Astrocyte (in vitro differentiated cells and primary cell): Measurements from ENCODE around the gene H3-3A. TPM values are rescaled to one million over a fixed set of nuclear protein-coding genes. Genes with fewer than 3 reads are reported as not detected.

Experiments used
- DNase-seq: peaks from one replicate; pipeline ENCODE4 v3.0.0-alpha.2; 2010; ENCODE audit warnings: low read depth
- FAIRE-seq: peaks from 2 replicates; lab custom pipeline; 2011; peaks lifted over from hg19 to GRCh38; lab: Jason Lieb, UNC
- H2AFZ ChIP-seq: 2 replicates; pipeline ENCODE4 v1.6.0; 2012; ENCODE audit warnings: low read depth, low read length, inconsistent platforms
- H3K27ac ChIP-seq: 2 replicates; pipeline ENCODE4 v1.5.1; 2011; ENCODE audit warnings: low read depth, low read length, inconsistent platforms
- H3K27me3 ChIP-seq: 2 replicates; pipeline ENCODE4 v1.6.0; 2011; ENCODE audit warnings: low read length, inconsistent platforms; ENCODE audit not compliant: insufficient read depth
- H3K36me3 ChIP-seq: 2 replicates; pipeline ENCODE4 v1.5.1; 2011; ENCODE audit warnings: low read length, inconsistent platforms; ENCODE audit not compliant: insufficient read depth
- H3K4me1 ChIP-seq: 2 replicates; pipeline ENCODE4 v1.5.1; 2011; ENCODE audit warnings: low read length, inconsistent platforms; ENCODE audit not compliant: insufficient read depth
- H3K4me2 ChIP-seq: 2 replicates; pipeline ENCODE4 v1.6.0; 2012; ENCODE audit warnings: low read length, inconsistent platforms
- H3K4me3 ChIP-seq: 2 replicates; pipeline ENCODE4 v1.5.1; 2011; ENCODE audit warnings: low read depth, mild to moderate bottlenecking, low read length, inconsistent platforms; ENCODE audit not compliant: insufficient read depth
- H3K79me2 ChIP-seq: 2 replicates; pipeline ENCODE4 v1.6.0; 2012; ENCODE audit warnings: mild to moderate bottlenecking, low read length, inconsistent platforms; ENCODE audit not compliant: insufficient read depth
- H3K9ac ChIP-seq: 2 replicates; pipeline ENCODE4 v1.6.0; 2012; ENCODE audit warnings: mild to moderate bottlenecking, low read length, inconsistent platforms
- H3K9me3 ChIP-seq: 2 replicates; pipeline ENCODE4 v1.5.1; 2012; ENCODE audit warnings: low read depth, mild to moderate bottlenecking, low read length, inconsistent platforms; ENCODE audit not compliant: insufficient read depth
- H4K20me1 ChIP-seq: 2 replicates; pipeline ENCODE4 v1.6.0; 2012; ENCODE audit warnings: low read length, inconsistent platforms; ENCODE audit not compliant: insufficient read depth
- H3K27ac Mint-ChIP-seq: one replicate; pipeline ENCODE4 v1.8.0; 2021; ENCODE audit warnings: mild to moderate bottlenecking, mixed read lengths; ENCODE audit not compliant: unreplicated experiment
- H3K27me3 Mint-ChIP-seq: one replicate; pipeline ENCODE4 v1.8.0; 2021; ENCODE audit warnings: low read depth, mixed read lengths; ENCODE audit not compliant: unreplicated experiment
- H3K36me3 Mint-ChIP-seq: one replicate; pipeline ENCODE4 v1.8.0; 2021; ENCODE audit warnings: low read depth, mixed read lengths; ENCODE audit not compliant: unreplicated experiment
- H3K4me1 Mint-ChIP-seq: one replicate; pipeline ENCODE4 v1.8.0; 2021; ENCODE audit warnings: low read depth, mixed read lengths; ENCODE audit not compliant: unreplicated experiment
- H3K4me3 Mint-ChIP-seq: one replicate; pipeline ENCODE4 v1.8.0; 2021; ENCODE audit warnings: mild to moderate bottlenecking, moderate library complexity, mixed read lengths; ENCODE audit not compliant: unreplicated experiment
- H3K9me3 Mint-ChIP-seq: one replicate; pipeline ENCODE4 v1.8.0; 2021; ENCODE audit warnings: mild to moderate bottlenecking, mixed read lengths; ENCODE audit not compliant: unreplicated experiment
- EZH2 ChIP-seq: IDR thresholded peaks from 2 replicates; pipeline ENCODE4 v1.6.1; 2012; ENCODE audit warnings: mild to moderate bottlenecking, low read length, inconsistent platforms; ENCODE audit not compliant: insufficient read depth
- total RNA-seq: library from RNA; stranded (reverse); gene quantifications from 2 replicates; pipeline ENCODE4 v1.2.1, GENCODE V29; 2021
- TF ChIP-seq, protein P1 (sequence below): IDR thresholded peaks from 2 replicates; pipeline ENCODE4 v1.5.1; 2011; ENCODE audit warnings: low read depth, mild to moderate bottlenecking, inconsistent platforms, low read length, moderate library complexity; ENCODE audit not compliant: insufficient read depth

The H3-3A gene
- total RNA-seq, 1 donor from 2014 or later, result 375 TPM

DNA sequence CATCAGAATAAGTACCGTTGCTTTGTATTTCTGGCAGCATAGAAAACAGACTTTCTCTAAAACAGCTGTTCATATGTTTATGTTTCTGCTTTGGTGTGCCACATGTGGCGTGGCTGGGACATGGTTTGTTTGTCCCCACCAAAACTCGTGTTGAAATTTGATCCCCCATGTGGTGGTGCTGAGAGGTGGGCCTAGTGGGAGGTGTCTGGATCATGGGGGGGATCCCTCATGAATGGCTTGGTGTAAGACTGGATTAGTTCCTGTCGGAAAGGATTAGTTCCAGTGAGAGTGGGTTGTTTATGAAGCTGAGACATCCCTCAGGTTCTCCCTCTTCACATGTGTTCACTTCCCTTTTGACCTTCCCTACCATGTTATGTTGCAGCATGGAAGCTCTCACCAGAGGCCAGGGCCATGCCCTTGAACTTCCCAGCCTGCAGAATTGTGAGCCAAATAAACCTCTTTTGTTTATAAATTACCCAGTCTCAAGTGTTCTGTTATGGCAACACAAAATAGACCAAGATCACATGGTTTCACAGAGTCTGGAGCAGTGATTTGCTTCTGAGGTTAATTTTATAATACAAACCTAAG is 17.9 kb upstream of the H3-3A start:
- H3K4me1 Mint-ChIP-seq, result peaks cover 12% of the 10 kb centered on the region

DNA sequence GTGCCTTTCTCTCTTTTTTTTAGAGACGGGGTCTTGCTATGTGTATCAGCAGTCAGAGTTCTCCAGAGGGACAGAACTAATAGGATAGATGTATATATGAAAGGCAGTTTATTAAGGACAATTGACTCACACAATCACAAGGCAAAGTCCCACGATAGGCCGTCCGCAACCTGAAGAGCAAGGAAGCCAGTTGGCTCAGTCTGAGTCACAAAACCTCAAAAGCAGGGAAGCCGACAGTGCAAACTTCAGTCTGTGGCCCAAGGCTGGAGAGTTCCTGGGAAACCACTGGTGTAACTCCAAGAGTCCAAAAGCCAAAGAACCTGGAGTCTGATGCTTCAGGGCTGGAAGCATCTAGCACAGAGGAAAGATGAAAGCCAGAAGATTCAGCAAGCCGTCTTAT is 16.3 kb upstream of the H3-3A start:
- Mint-ChIP-seq H3K4me1 (peaks cover 12% of the 10 kb centered on the region), H3K9me3 (no peaks in the 10 kb centered on the region), H3K36me3 (peaks cover 7% of the 10 kb centered on the region), H3K4me3 (peak overlapping the region; percentile 9), H3K27me3 (peaks cover 9% of the 10 kb centered on the region), H3K27ac (no peak overlapping the region)
- H3K4me3 ChIP-seq, result no peak overlapping the region
- peak; percentile 87 for DNase-seq
- FAIRE-seq, result peak; percentile 43
- H3K27ac ChIP-seq, result no peak overlapping the region
- no peaks in the 10 kb centered on the region for H4K20me1 ChIP-seq
- H3K9me3 ChIP-seq, result no peaks in the 10 kb centered on the region
- H3K27me3 ChIP-seq, result peaks cover 7% of the 10 kb centered on the region
- no peaks in the 10 kb centered on the region for H3K79me2 ChIP-seq
- peak overlapping the region; percentile 37 for H3K4me2 ChIP-seq
- peaks cover 8% of the 10 kb centered on the region for H3K4me1 ChIP-seq
- H3K9ac ChIP-seq, result no peak overlapping the region
- no peaks in the 10 kb centered on the region for H3K36me3 ChIP-seq
- no peak overlapping the region for H2AFZ ChIP-seq
- TF ChIP-seq, protein P1, sequence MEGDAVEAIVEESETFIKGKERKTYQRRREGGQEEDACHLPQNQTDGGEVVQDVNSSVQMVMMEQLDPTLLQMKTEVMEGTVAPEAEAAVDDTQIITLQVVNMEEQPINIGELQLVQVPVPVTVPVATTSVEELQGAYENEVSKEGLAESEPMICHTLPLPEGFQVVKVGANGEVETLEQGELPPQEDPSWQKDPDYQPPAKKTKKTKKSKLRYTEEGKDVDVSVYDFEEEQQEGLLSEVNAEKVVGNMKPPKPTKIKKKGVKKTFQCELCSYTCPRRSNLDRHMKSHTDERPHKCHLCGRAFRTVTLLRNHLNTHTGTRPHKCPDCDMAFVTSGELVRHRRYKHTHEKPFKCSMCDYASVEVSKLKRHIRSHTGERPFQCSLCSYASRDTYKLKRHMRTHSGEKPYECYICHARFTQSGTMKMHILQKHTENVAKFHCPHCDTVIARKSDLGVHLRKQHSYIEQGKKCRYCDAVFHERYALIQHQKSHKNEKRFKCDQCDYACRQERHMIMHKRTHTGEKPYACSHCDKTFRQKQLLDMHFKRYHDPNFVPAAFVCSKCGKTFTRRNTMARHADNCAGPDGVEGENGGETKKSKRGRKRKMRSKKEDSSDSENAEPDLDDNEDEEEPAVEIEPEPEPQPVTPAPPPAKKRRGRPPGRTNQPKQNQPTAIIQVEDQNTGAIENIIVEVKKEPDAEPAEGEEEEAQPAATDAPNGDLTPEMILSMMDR, result no peak

More for the DNA sequence above, 17.9 kb upstream of the H3-3A start:
- Histone ChIP-seq H4K20me1 (no peaks in the 10 kb centered on the region), H3K27ac (no peak overlapping the region), H3K9ac (no peak overlapping the region), H3K79me2 (no peaks in the 10 kb centered on the region), H3K36me3 (no peaks in the 10 kb centered on the region), H3K4me2 (no peak overlapping the region), H3K4me1 (peaks cover 8% of the 10 kb centered on the region), H2AFZ (no peak overlapping the region), H3K9me3 (no peaks in the 10 kb centered on the region), H3K27me3 (peaks cover 12% of the 10 kb centered on the region), H3K4me3 (no peak overlapping the region)
- FAIRE-seq (no peak), DNase-seq (no peak)
- Mint-ChIP-seq H3K9me3 (no peaks in the 10 kb centered on the region), H3K36me3 (peaks cover 7% of the 10 kb centered on the region), H3K27me3 (peaks cover 17% of the 10 kb centered on the region), H3K4me3 (no peak overlapping the region), H3K27ac (no peak overlapping the region)
- TF ChIP-seq, protein P1, result no peak
- no peak for TF ChIP-seq EZH2

DNA sequence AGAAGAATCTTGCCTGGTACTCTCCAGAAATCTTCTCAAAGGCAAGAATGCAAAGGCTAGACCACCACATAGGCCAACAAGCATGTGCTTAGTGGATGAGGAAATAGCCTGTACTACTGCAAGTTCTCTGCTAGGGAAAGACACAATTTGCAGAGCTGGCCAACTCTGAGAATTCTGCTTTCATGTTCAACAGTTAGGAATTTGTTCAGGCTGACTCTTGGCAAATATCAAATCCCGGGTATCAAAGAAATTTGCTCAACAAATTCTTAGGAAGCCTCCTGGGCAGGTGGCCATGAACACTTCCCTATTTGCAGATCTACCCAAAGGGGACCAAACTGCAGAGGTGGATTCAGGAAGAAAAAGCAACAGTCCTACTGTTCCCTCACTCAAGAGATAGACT is 15.0 kb upstream of the H3-3A start:
- TF ChIP-seq EZH2, result no peak
- TF ChIP-seq, protein P1, result no peak
- Mint-ChIP-seq H3K4me1 (peaks cover 12% of the 10 kb centered on the region), H3K9me3 (no peaks in the 10 kb centered on the region), H3K27me3 (peaks cover 2% of the 10 kb centered on the region), H3K36me3 (peaks cover 7% of the 10 kb centered on the region), H3K4me3 (no peak overlapping the region), H3K27ac (no peak overlapping the region)
- Histone ChIP-seq H3K9ac (no peak overlapping the region), H3K79me2 (no peaks in the 10 kb centered on the region), H3K27me3 (peaks cover 5% of the 10 kb centered on the region), H3K27ac (no peak overlapping the region), H3K9me3 (no peaks in the 10 kb centered on the region), H3K36me3 (no peaks in the 10 kb centered on the region), H3K4me2 (no peak overlapping the region), H2AFZ (no peak overlapping the region), H3K4me1 (peaks cover 8% of the 10 kb centered on the region), H4K20me1 (no peaks in the 10 kb centered on the region), H3K4me3 (no peak overlapping the region)
- FAIRE-seq (no peak), DNase-seq (peak; percentile 71)
